Esophagus muscularis mucosa (tissue), 4 donors: ENCODE results near the gene KMT2B. TPM values are rescaled to one million over a fixed set of nuclear protein-coding genes. Genes with fewer than 3 reads are reported as not detected.

Source experiments
- DNase-seq: peaks from one replicate; pipeline ENCODE4 v3.0.0-alpha.2; 2017; ENCODE audit errors: extremely low spot score
- H3K27ac ChIP-seq, 4 donors: fragments of 200-600 bp; sonication (generic); replicated peaks in 1 of 4; 1 replicate in 3 of 4; 2 replicates in 1 of 4; pipeline ENCODE4 v1.5.1; 2016 to 2019; ENCODE audit warnings: mild to moderate bottlenecking in 1 of 4
- H3K27me3 ChIP-seq, 4 donors: fragments of 200-600 bp; sonication (generic); one replicate each; pipeline versions ENCODE4 v1.5.1 to v1.6.0; 2016 to 2019
- H3K36me3 ChIP-seq, 4 donors: fragments of 200-600 bp; sonication (generic); one replicate each; pipeline ENCODE4 v1.5.1; 2016 to 2019
- H3K4me1 ChIP-seq, 4 donors: fragments of 200-600 bp; sonication (generic); one replicate each; pipeline ENCODE4 v1.5.1; 2016 to 2019
- H3K4me3 ChIP-seq, 4 donors: fragments of 200-600 bp; sonication (generic); 1 replicate in 2 of 4; 2 replicates in 2 of 4; pipeline ENCODE4 v1.5.1; 2016 to 2019; ENCODE audit warnings: mild to moderate bottlenecking in 4 of 4, moderate library complexity in 1 of 4
- H3K9me3 ChIP-seq, 4 donors: fragments of 200-600 bp; sonication (generic); 1 replicate in 3 of 4; 2 replicates in 1 of 4; pipeline ENCODE4 v1.5.1; 2016 to 2019
- EP300 ChIP-seq: sonication (generic); formaldehyde crosslinking; IDR thresholded peaks from one replicate; pipeline ENCODE4 v1.6.1; 2017; ENCODE audit warnings: antibody characterized with exemption
- POLR2A ChIP-seq: fragments of 450-650 bp; IDR thresholded peaks from one replicate; pipeline ENCODE4 v1.6.1; 2017; ENCODE audit warnings: antibody characterized with exemption, moderate library complexity, mild to moderate bottlenecking, low read depth
- POLR2AphosphoS5 ChIP-seq, 2 donors: sonication (generic); formaldehyde crosslinking; IDR thresholded peaks; one replicate each; pipeline ENCODE4 v1.6.1; 2017; ENCODE audit warnings: antibody characterized with exemption in 2 of 2
- WGBS: methylation state at CpG from one replicate; pipeline ENCODE4 v1.1.5; 2018; 5-methylcytosine and 5-hydroxymethylcytosine counted together
- intact Hi-C: fragments of 100-400 bp; cut with DNase I; formaldehyde crosslinking; loops from one replicate; pipeline ENCODE4 v1.15.1; 2023
- total RNA-seq, 4 donors: library from RNA; depleted of rRNA; stranded (reverse); fragments of >200 nt; gene quantifications; one replicate each; pipeline versions ENCODE4 v1.1.0 to v1.2.1, GENCODE V29; 2016
- TF ChIP-seq, protein P1 (sequence below), 3 experiments: fragments of 200-600 bp in 2 of 3; fragments of 450-650 bp in 1 of 3; sonication (generic) in 2 of 3; IDR thresholded peaks; one replicate each; pipeline ENCODE4 v1.5.1; 2017 to 2019; ENCODE audit warnings: antibody characterized with exemption in 3 of 3, mild to moderate bottlenecking in 2 of 3, moderate library complexity in 1 of 3

KMT2B gene
- total RNA-seq, 4 donors from 2014 or later, result 22.0 to 30.6 (median 24.2) TPM

DNA sequence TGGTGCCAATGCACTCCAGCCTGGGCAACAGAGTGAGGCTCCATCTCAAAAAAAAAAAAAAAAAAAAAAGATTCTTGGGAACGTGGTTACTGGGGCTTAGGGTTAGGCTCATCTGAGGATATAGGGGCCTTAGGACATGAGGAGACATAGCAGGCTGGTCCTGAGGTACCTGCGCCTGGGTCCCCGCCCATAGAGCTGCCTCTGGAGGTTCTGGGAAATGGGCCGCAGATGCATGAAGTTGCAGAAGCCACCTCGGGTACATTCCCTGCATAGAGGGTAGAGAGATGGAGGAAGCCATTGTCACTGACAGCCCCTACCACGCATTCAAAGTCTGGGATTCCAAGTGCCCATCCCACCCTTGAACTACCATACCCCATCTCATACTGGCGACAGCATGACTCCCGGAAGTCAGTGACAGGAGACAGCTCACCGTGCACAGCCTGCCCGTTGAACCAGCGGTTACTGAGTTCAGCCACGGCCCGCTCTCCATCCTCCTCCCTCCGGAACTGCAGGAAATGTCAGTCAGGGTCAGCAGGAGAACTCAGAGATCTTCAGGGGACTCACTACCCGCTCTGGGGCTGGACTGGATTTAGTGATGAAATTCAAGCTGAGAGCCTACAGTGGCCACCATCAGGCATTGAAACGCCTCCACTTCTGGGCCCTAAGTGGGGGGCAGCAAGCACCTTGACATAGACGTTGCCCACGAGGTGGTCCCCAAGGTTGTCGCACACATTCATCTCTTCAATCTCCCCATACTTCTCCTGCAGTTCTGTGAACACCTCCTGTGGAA, 26.0 kb downstream of the KMT2B start:
- Histone ChIP-seq H3K36me3 (peaks cover 0 to 29% (median 18%) of the 10 kb centered on the region in 4 donors), H3K4me3 (peak overlapping the region; percentile 64 to 99 (median 85)), H3K4me1 (peaks cover 39 to 83% (median 57%) of the 10 kb centered on the region in 4 donors), H3K27ac (peak overlapping the region; percentile 94 to 100 (median 99)), H3K9me3 (no peaks in the 10 kb centered on the region), H3K27me3 (no peaks in the 10 kb centered on the region)
- intact Hi-C loops, result no loop called here
- TF ChIP-seq POLR2A, result no peak
- TF ChIP-seq, protein P1, sequence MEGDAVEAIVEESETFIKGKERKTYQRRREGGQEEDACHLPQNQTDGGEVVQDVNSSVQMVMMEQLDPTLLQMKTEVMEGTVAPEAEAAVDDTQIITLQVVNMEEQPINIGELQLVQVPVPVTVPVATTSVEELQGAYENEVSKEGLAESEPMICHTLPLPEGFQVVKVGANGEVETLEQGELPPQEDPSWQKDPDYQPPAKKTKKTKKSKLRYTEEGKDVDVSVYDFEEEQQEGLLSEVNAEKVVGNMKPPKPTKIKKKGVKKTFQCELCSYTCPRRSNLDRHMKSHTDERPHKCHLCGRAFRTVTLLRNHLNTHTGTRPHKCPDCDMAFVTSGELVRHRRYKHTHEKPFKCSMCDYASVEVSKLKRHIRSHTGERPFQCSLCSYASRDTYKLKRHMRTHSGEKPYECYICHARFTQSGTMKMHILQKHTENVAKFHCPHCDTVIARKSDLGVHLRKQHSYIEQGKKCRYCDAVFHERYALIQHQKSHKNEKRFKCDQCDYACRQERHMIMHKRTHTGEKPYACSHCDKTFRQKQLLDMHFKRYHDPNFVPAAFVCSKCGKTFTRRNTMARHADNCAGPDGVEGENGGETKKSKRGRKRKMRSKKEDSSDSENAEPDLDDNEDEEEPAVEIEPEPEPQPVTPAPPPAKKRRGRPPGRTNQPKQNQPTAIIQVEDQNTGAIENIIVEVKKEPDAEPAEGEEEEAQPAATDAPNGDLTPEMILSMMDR (IDR thresholded peaks at IDR 0.05), result no peak
- TF ChIP-seq POLR2AphosphoS5 (IDR thresholded peaks at IDR 0.05), result no peak
- TF ChIP-seq EP300, result no peak
- 83% methylated on average over 19 of the region's 19 CpGs for whole genome bisulfite sequencing
- no peak for DNase-seq

DNA sequence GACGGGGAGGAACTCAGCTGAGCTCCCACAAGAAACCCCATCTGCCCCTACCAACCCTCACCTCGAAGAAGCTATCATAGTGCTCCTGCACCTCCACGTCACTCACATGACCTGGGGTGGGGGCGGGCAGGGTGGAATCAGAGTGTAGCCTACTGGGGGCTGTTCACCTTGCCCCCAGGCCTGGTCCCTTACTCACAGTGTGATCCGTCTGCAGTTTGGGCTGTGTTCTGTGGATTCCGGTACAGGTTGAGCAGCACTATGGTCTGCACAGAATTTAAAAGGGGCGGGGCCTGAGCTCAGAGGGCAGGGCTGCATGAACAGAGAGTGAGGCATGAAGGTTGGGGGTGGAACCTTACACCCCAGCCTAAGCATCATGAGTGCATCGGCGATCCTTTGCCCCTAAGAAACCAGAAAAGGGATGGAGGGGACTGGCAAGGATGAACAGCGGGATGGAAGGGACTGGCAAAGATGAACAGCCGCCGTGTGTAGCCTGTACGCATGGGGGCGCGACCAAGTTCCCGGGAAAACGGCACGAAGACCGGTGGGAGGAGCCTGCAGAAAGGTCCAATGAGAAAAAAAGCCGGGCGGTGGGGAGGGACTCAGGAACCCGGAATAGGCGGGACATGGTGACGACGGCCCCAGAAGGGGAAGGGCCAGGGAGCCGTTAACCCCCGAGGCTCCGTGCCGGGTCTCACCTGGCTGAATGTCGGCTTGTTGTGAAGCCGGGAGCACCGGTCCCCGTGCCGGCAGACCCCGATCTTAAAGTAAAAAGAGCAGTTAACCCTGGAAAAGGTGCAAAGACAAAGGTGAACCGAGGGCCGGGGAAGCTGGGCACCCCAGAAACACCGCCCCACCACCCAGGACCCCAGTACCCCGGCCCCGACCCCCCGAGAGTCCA, 26.9 kb downstream of the KMT2B start:
- H3K27ac ChIP-seq, result peak overlapping the region; percentile 94 to 100 (median 99)
- no peaks in the 10 kb centered on the region for H3K27me3 ChIP-seq
- H3K36me3 ChIP-seq, result peaks cover 0 to 24% (median 13%) of the 10 kb centered on the region in 4 donors
- H3K9me3 ChIP-seq, result no peaks in the 10 kb centered on the region
- intact Hi-C loops, result no loop called here
- H3K4me3 ChIP-seq, result peak overlapping the region; percentile 64 to 99 (median 85)
- peaks cover 45 to 83% (median 59%) of the 10 kb centered on the region in 4 donors for H3K4me1 ChIP-seq
- TF ChIP-seq POLR2AphosphoS5 (IDR thresholded peaks at IDR 0.05), result peak in 1 of 2 donors; percentile 28
- no peak for TF ChIP-seq POLR2A
- no peak for TF ChIP-seq EP300
- TF ChIP-seq, protein P1 (IDR thresholded peaks at IDR 0.05), result peak; percentile 50 to 70 (median 51)
- 8% methylated on average over 31 of the region's 41 CpGs for WGBS
- peak; percentile 99 for DNase-seq

DNA sequence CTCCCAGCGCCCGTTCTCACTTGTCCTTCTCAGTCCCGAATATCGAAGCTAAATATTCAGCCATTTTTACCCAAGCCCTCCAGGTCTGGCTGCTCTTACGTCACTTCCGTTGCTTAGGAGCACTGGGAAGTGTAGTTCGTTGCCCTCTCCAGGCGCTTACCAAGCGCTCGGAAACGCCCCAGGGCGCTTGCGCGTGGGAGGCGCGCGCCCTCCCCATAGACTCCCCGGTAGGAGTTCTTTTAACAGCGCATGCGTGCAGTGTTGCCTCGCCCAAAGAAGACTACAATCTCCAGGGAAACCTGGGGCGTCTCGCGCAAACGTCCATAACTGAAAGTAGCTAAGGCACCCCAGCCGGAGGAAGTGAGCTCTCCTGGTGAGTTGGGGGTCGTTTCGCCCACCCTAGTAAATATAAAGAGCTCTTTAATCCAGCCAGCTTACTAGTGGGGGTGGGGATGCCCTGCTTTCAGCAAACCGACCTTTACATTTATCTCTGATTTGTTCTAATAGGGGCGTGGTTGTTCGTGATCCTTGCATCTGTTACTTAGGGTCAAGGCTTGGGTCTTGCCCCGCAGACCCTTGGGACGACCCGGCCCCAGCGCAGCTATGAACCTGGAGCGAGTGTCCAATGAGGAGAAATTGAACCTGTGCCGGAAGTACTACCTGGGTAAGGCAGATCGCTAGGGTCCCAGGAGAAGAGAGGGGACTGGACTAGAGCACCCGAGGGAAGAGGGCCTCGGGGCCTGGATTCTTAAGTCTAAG, 27.7 kb downstream of the KMT2B start, which contains the start of the genes PSENEN and U2AF1L4:
Gene PSENEN (plus strand): TSS at position 324 of the 759 bp plus-strand sequence. CDS start 280 bp downstream, at position 604.
Gene U2AF1L4 (minus strand): TSS at position 91 of the 759 bp plus-strand sequence. CDS start 27 bp downstream, at position 64.
- WGBS, result under 1% methylated on average over 26 of the region's 40 CpGs
- Histone ChIP-seq H3K36me3 (peaks cover 0 to 24% (median 13%) of the 10 kb centered on the region in 4 donors), H3K4me3 (peak within 1 kb of the TSS; percentile 64 to 99 (median 85)), H3K27me3 (no peaks in the 10 kb centered on the region), H3K9me3 (no peaks in the 10 kb centered on the region), H3K27ac (peak within 1 kb of the TSS; percentile 94 to 100 (median 99)), H3K4me1 (peaks cover 43 to 84% (median 61%) of the 10 kb centered on the region in 4 donors)
- TF ChIP-seq, protein P1 (IDR thresholded peaks at IDR 0.05), result peak in 1 of 3 experiments; percentile 11
- TF ChIP-seq POLR2A (no peak), POLR2AphosphoS5 (IDR thresholded peaks at IDR 0.05) (peak; percentile 84 to 95)
- peak; percentile 99 for DNase-seq
- intact Hi-C loops, result no loop called here

DNA sequence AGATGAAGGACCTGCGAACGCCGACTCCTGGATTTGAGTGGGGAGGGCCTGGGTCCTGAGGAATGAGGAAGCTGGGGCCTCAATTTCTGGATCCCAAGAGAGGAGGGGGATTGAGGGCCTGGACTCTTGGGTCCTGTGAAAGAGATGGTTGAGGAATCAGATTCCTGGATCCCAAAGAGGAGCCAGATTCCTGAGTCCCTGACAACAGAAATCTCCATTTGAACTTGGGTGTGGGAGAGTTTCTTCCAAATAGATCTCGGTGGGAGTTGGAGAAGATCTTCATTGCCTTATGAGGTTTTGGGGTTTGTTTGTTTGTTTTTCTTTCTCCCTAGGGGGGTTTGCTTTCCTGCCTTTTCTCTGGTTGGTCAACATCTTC, 28.3 kb downstream of the KMT2B start:
- intact Hi-C loops, result no loop called here

More for the DNA sequence above, 28.3 kb downstream of the KMT2B start:
- Histone ChIP-seq H3K27ac (peak overlapping the region; percentile 94 to 100 (median 99)), H3K27me3 (no peaks in the 10 kb centered on the region), H3K4me3 (peak overlapping the region; percentile 64 to 99 (median 85)), H3K4me1 (peaks cover 39 to 82% (median 57%) of the 10 kb centered on the region in 4 donors), H3K9me3 (no peaks in the 10 kb centered on the region), H3K36me3 (peaks cover 0 to 24% (median 13%) of the 10 kb centered on the region in 4 donors)
- WGBS, result 17% methylated on average over 4 of the region's 4 CpGs
- DNase-seq, result no peak
- TF ChIP-seq POLR2AphosphoS5 (IDR thresholded peaks at IDR 0.05) (no peak), POLR2A (no peak), EP300 (no peak)
- TF ChIP-seq, protein P1 (IDR thresholded peaks at IDR 0.05), result no peak
